Measurements from ENCODE around the gene FMNL2.

DNA sequence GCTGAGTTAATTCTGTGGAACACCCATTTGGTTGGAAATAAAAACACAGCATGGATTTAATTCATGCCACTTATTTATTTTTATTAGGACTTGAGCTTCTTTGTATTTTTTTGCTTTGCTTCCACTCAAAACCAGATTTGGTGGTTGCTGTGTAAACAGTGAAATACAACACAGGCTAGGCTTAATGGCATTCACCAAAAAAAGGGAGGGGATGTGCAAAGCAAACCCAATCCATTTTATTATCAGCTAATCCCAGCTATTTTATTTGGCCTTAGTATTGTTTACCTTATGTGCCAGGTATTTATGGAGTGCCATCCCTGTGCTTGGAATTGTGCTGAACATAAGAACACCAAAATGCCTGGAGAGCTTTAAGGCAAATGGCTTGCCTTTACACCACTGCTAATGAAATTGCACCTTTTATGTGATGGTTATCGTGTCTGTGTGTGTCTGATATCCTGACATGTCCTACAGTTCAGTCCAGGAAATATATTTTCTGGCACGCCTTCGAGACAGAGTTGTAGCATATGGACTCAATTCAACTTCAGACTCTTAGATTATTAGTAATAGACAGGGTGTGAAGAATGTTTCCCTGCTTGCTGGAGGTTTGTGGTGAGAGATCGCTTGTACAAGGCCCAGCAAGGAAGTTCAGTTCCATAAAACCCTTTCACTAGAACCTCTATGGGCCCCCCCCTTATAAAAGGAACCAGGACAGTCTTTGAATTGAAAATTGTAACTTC, 282.6 kb downstream of the FMNL2 start:
- TF ChIP-seq, protein P1, sequence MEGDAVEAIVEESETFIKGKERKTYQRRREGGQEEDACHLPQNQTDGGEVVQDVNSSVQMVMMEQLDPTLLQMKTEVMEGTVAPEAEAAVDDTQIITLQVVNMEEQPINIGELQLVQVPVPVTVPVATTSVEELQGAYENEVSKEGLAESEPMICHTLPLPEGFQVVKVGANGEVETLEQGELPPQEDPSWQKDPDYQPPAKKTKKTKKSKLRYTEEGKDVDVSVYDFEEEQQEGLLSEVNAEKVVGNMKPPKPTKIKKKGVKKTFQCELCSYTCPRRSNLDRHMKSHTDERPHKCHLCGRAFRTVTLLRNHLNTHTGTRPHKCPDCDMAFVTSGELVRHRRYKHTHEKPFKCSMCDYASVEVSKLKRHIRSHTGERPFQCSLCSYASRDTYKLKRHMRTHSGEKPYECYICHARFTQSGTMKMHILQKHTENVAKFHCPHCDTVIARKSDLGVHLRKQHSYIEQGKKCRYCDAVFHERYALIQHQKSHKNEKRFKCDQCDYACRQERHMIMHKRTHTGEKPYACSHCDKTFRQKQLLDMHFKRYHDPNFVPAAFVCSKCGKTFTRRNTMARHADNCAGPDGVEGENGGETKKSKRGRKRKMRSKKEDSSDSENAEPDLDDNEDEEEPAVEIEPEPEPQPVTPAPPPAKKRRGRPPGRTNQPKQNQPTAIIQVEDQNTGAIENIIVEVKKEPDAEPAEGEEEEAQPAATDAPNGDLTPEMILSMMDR (IDR thresholded peaks at IDR 0.05; ENCODE audit: low read depth, low read length, missing input control), result no peak
- TF ChIP-seq, protein P2, sequence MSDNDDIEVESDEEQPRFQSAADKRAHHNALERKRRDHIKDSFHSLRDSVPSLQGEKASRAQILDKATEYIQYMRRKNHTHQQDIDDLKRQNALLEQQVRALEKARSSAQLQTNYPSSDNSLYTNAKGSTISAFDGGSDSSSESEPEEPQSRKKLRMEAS (IDR thresholded peaks at IDR 0.05), result no peak
- no peak for TF ChIP-seq YY1 (IDR thresholded peaks at IDR 0.05)
